ENCODE measurements around the gene ANO7.

Gene ANO7

GRCh38 chr2:241213567-241213966 lies 25.1 kb downstream of the ANO7 start:
- no peak for DNase-seq

- no peak for DNase-seq
These were observed 25.7 kb downstream of the ANO7 start for GRCh38 chr2:241214209-241214608.

- no peak for DNase-seq
These were observed 26.3 kb downstream of the ANO7 start for GRCh38 chr2:241214766-241215165.

DNA sequence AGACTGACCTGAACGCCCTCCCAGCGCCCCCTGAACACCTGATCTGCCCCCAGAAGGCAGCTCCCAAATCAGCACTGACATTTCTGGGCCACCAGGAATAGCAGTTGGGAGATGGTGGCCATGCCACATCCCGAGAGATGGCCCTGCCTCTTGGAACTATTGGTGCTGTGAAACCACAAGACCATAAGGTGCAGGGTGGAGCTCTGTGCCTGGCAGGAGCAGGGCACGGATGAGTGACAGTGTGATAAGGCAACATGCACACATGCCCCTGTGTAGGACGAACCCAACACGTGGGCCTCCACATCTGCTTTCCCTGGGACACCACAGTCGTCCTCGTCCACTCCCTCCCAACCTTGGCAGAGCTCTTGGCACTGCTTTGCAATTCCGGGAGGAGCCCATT lies 26.9 kb downstream of the ANO7 start:
- DNase-seq, result no peak

GRCh38 chr2:241216211-241216761 lies 27.8 kb downstream of the ANO7 start:
- DNase-seq, result no peak

DNA sequence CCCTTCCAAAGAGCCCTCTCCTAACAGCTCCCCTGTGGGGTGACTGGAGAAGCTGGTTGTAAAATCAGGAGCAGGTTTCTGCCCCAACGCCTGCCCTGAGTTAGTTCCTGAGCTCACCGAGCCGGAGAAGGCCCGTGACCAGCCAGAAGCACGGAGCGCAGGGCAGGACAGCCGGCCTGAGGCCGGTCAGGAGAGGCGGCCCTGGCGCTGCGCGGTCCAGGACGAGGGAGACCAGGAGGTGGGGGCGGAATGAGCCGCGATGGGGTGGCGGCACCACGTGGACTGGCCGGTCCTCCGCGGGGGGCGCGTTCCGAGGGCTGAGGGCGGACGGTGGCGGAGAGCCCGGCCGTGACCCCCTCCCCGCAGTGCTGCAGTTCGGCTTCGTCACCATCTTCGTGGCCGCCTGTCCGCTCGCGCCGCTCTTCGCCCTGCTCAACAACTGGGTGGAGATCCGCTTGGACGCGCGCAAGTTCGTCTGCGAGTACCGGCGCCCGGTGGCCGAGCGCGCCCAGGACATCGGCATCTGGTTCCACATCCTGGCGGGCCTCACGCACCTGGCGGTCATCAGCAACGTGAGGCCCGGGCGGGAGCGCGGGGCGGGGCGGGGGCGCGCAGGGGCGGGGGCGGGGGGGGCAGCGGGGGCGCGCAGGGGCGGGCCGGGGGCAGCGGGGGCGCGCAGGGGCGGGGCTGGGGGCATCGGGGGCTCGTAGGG lies 29.0 kb downstream of the ANO7 start:
- no peak for DNase-seq

GRCh38 chr2:241218131-241219029 lies 29.9 kb downstream of the ANO7 start:
- peak; percentile 6 to 10 for DNase-seq

GRCh38 chr2:241219030-241219382 lies 30.5 kb downstream of the ANO7 start:
- DNase-seq, result no peak

GRCh38 chr2:241219856-241220356 lies 31.4 kb downstream of the ANO7 start:
- no peak for DNase-seq

GRCh38 chr2:241223211-241224017 lies 34.9 kb downstream of the ANO7 start:
- DNase-seq, result no peak

DNA sequence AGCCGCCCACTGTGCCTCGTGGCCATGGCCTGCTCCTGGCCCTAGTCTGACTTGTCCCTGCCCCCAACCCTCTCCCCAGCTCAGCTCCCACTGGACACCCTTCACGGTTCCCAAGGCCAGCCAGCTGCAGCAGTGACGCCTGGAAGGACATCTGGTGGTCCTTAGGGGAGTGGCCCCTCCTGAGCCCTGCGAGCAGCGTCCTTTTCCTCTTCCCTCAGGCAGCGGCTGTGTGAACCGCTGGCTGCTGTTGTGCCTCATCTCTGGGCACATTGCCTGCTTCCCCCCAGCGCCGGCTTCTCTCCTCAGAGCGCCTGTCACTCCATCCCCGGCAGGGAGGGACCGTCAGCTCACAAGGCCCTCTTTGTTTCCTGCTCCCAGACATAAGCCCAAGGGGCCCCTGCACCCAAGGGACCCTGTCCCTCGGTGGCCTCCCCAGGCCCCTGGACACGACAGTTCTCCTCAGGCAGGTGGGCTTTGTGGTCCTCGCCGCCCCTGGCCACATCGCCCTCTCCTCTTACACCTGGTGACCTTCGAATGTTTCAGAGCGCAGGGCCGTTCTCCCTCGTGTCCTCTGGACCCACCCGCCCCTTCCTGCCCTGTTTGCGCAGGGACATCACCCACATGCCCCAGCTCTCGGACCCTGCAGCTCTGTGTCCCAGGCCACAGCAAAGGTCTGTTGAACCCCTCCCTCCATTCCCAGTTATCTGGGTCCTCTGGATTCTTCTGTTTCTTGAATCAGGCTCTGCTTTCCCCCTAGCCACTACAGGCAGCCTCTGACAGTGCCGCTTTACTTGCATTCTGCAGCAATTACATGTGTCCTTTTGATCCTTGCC lies 35.8 kb downstream of the ANO7 start:
- DNase-seq, result no peak

- DNase-seq, result no peak
These were observed 36.5 kb downstream of the ANO7 start for GRCh38 chr2:241224851-241225438.

DNA sequence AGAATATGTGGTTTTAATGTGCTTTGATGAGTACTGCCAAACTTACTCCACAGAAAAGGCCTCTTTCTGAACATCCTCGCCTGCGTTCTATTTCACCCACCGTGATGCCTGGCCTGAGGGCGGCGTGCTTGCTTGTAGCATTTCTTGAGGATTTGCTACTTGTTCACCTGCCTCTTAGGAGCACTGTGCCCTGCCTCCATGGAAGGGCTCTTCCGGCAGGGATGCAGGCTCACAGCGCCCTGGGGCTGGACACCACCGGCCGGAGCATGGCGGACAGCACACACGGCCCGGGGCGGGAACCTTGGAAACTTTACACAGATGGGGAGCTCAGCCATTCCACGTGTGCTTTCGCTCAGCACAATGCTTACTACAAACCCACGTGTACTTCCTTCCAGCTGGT lies 37.1 kb downstream of the ANO7 start:
- DNase-seq, result no peak

- DNase-seq, result no peak
These were observed 37.5 kb downstream of the ANO7 start for GRCh38 chr2:241225983-241226382.

GRCh38 chr2:241226723-241227572 lies 38.5 kb downstream of the ANO7 start:
- DNase-seq, result no peak

DNA sequence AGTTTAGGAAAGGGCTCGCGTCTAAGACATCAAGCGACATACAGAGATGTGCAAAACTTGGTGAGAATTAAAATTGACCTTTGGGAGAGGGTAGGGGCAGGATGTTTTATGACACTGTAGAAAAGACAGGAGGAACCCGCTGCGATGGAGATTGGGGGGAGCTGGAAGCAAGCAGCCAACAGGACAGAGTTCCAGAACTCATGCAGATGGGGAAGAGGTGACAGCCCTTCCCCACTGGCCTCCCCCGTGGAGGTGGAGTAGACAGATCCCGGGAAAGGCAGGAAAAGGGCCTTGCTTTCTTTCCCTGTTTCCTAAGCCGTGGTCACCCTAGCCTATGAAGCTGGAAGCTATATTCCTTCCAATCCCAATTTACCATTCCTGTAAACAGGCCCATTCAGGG lies 39.1 kb downstream of the ANO7 start:
- DNase-seq, result no peak

DNA sequence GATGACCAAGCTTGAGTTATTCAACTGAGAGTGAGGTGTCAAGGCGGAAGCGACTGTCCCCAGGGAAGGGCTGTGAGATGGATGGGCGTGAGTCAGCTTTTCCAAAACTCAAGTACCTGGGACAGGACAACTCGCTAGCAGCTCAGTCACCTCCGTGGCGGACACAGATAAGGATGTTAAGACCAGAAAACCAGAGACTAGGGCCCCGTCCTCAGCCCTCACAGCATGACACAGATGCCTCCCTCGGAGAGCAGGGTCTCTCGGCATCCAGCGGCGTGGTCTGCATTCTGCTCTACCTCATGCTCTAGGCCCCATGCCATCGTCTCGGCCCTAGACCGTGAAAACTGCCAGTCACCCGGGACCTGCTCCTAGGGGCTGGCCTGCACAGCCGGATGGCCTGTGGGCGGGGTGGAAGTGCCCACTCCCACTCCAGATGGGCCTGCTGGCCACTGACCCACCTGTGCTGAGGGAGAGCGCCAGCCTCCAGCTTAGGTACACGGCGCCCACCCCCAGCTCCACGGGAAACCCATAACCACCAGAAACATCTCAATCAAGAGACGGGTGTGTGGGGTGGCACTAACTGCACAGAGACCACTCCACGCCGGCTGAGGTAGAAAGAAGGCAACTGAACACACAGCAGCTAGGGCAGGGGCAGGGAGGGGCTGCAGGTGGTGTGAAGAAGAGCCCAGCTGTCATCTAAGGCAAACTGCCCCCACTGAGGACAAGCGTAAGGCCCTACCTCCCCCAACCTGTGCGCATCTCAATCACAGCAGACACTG lies 39.8 kb downstream of the ANO7 start:
- DNase-seq, result no peak

DNA sequence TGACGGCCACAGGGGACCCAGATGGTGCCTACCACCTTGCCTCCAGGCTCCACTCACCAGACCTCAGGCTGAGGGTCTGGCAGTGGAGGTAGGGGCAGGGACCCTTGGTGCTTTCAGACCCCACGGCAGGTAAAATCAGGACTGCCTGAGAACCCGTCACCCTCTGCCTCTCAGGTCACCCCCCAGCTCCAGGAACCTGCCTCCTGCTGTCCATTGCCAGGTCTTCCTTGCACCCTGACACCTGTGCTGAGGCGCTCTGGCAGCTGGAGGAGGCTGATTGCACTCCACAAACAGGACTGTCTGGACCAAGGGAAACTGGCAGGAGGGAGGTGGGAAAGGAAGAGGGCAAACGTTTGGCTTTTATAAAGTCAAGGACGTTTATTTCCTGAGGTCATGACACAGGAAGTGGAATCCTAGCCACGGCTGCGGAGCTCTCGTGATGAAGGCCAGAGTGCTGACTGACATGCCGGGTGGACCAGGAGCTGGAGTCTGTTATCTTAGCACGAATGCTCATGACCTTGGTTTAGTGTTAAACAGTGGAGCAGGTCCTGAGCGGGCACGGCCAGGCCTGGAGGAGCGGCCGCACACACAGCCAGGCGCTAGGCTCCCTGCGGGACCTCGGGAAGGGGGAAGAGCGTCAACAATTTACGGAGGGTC lies 40.5 kb downstream of the ANO7 start:
- DNase-seq, result no peak

Measured in AML-193 (cell line).